NOMO-1 (cell line): Measurements from ENCODE around the gene PAX3.
A peak's percentile ranks its signal among the peaks of the same experiment; 100 is the strongest.

Experiments used
- DNase-seq, 2 experiments: peaks; one replicate each; lab custom pipeline; 2025; ENCODE audit not compliant: unreplicated experiment in 2 of 2; lab: John Stamatoyannopoulos, UW

PAX3 gene

DNA sequence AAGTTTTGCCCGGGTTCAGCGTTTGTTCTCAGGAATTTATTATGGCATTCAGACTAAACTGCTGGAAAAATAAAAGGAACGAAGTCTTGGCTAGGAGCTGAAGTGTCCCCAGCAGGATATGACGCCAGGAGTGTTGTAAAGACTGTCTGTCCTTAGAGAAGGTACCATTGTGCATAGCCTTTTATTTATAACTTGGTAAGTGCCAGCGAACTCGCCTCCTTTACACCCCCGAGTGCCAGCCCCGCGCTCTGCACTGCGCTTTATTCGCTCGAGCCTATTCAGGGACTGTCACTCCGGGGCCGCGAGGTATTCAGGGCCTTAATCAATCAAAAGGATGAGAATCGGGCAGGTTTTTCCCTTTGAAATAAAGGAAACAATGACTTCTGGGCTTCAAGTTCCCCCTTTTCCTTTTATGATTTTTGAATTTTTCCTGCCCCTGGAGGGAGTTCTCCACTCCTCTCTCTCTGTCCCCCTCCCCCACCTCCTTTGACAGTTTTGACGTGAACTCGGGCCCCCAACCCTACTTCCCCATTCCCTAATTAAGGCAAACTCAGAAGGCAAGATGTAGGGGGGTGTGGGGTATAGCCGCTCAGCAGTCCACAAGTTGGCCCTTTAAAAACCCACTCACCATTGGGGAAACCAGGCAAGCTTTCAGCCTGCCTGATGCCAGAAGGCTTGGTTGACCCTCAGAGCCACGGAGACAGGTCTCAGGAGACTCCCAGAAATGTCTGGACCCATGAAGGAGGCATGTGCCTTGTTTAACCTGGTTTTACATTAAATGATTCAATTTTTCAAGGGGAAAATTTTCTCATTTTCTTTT lies 1.3 kb upstream of the PAX3 start:
- DNase-seq = no peak

DNA sequence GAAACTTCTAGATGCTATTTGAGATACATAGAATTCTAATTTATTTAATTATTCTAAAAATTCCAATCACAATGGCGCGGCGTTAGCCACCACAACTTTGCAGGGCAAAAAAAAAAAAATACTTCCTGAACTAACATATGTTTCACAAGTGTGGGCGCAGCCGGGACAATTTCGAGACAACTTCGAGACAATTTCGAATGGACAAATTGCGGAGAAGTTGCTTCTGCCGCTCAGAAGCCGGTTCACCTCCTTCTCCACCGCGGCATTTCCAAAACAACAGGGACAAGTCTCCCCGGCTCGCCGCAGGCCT lies 842 bp downstream of the PAX3 start:
- DNase-seq = no peak

DNA sequence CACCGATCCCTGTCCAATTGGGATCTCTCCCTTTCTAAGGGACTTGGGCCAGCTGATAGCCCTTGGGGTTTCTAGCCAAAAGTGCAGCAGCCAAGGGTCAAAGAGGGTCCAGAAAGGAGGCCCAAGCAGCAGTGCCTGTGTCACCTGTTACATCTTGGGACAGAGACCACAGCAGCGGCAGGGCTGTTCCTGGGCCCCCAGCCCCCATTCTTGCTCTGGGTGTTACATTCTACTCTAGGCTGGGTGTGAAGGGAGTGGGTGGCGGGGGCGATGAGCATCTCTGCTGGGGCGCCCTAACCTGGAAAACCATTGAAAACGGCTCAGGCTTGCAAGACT lies 1.2 kb downstream of the PAX3 start:
- no peak for DNase-seq

DNA sequence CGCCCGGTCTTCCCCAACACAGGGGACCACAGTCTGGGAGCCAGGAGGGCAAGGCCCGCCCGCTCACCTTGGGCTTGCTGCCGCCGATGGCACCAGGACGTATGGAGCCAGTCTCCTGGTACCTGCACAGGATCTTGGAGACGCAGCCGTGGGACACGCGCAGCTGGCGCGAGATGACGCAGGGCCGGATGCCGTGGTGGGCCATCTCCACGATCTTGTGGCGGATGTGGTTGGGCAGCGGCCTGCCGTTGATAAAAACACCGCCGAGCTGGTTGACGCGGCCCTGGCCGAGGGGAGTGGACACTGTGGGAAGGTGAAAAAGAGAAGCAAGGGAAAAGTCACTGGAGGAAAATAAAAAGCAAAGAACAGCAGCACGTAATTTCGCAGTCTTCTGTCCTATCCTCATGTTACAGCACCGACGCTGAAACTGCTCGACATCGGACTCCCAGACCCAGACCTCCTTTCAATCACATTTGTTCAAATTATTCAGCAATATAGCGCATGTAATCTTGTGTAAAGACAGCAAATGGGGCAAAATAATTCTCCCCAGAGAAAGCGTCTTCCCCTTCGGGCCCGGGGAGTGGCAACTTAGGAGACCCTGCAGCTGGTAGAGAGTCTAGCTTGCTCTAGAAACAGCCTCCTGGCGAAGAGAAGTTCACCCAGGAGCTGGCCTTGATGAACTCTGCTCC lies 1.7 kb downstream of the PAX3 start:
- DNase-seq = no peak

DNA sequence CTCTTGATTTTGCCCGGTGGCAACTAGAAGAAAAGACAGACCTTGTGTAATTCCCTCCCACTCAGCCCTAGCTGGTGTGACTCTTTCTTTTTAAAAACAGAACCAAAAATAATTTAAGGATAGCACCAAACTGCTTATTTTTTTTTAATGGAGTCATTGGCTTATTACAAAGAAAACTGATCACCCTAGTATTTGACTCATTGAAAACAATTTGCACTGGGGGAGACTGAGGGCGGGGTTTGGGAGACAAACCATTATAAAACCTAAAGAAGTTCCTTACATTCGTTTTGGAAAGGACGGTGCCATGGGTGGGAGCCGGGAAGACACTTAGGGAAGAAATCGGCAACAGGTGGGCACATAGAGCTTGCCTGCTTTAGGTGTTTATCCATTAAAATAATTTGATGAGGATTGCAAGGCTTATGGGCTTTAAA lies 2.5 kb downstream of the PAX3 start:
- DNase-seq = no peak

DNA sequence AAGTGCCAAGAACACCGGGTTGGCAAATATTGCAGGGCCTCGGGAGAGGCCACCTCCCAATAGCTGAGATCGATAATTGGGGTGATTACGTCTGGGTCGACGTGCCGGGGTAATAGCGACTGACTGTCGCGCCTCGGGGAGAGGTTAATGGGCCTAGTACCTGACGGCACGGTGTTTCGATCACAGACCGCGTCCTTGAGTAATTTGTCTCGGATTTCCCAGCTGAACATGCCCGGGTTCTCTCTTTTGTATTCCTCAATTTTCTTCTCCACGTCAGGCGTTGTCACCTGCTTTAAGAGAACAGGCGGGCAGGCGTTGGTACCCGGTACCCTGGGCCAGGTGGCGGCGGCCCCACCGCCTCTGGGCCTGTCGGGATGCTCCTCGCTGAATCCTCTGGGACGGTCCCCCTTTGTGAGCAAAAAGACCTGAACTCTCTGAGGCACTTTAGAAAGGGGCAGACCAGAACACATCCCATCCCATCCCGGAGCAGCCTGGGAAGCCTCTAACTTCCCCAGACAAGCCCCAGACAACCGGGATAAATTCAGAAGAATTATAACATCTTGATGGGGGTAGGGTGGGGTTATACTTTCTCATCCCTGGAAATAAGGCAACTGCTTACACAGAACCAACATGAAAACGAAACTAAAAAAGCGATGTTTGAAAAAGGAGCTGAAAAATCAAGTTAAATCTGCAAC lies 3.3 kb downstream of the PAX3 start:
- no peak for DNase-seq

DNA sequence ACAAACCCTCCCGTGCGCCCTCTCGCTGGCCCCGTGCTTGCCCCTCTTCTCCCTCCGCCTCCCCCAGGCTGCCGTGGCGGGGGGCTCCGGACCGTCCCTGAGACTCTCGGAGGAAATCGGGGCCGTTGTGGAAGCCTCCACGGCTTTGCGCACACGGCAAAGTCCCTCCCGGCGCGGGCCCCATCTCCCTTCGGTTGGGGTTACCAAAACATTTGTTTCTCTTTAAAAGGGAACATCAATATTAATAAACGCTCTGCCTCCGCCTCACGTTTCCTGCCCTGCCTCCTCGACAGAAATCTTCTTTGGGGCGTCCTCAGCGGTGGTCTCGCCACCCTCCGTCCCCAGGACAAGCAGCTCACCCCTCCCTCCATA lies 3.8 kb downstream of the PAX3 start:
- peak in 1 of 2 experiments; percentile 17 for DNase-seq

DNA sequence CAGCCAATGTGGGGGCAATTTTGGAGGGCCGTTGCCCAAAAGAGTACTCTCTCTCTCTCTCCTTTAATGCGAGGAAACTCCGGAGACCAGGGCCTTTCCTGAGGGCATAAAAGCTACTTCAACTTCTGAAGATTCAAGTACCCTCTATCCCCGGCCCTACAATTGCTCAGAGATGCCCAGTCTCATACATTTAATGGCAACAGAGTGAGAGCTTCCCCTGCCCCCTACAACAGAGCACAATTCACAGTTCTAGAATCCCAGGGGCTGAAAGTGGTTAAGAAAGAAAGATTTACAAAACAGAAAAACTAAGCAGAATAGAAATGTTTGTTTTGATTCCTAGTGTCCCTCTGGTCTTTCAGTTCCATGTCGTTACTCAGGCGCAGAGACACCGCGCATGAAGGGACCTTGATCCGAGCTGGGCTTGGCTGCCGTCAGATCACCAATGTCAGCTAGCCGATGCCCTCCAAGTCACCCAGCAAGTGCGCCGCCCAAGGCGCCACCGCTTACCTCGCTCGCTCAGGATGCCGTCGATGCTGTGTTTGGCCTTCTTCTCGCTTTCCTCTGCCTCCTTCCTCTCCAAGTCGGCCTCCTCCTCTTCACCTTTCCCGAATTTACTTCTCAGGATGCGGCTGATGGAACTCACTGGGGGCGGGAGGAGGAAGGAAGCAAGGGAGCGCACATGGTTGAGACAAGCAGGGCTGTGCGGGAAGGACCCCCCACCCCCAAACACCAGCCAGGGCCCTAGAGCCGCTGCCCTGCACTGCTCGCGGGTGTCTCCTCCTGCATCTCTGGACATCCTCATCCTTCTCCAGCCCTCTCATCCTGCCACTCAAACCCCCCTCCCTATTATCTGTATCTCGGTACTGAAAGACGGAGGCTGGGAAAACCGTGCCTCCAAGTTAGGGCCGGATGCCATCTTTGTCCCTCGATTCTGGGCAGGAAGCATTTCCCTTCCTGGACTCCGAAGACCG lies 4.9 kb downstream of the PAX3 start:
- DNase-seq = no peak

DNA sequence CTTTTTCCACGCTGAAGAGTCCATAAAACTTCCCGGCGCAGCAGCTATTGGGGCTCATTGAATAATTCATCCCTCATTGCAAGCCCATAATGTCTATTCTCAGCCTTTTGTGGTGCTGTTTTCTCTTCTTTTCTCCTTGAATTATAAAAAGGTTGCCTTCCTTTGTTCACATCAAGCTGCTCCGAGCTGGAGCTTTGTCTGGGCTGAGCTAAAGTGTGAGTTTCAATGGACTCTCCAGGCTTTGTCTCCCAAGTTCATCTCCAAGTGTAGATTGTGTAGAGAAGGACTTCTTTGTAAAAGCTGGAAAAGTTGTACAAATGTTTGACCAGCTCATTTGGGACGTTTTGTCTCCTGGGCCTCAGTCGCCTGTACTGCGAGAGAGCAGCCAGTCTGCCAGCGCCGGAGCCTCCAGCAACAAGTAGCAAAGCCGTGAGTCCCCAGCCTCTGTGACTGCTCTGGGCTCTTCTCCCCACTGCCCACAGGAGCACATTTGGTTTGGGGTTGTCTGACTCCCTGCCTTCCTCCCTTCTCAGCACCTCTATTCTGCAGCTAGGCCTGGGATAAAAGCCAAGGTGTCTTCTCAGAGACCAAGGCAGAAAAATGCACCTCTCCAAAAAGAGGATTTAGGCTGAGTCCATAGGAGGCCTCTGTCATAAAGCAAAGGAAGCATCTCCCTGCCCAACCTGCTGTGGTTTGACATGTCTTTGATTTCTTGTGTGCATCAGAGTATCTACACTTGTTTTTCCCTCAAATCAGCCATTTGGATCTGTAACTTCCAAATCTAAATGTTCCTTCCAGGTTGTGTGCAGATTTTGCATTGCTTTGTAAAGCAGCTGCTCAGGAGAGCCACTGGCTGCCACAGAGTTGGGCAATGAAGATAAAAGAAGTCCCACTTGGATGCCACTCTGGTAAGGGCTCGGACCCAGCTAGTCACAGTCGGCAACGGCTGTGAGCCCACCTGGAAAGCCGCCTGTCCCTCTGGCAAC lies 6.4 kb downstream of the PAX3 start:
- DNase-seq = no peak

DNA sequence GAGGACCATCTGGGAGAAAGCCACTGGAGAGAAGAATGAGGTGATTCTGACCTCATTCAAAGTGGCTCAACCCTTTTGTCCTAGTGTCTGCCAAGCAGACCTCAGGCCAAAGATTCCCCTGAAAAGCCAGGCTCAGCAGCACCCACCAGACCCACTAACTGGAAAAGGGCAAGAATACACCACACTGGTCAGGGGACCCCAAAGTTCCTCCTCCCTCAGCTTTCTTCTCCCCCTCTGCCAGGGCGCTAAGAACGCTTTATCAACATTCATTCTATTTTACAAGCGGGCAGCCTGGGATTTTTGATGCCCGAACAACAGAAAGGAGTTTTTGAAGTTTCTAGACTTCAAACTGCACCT lies 7.3 kb downstream of the PAX3 start:
- no peak for DNase-seq

DNA sequence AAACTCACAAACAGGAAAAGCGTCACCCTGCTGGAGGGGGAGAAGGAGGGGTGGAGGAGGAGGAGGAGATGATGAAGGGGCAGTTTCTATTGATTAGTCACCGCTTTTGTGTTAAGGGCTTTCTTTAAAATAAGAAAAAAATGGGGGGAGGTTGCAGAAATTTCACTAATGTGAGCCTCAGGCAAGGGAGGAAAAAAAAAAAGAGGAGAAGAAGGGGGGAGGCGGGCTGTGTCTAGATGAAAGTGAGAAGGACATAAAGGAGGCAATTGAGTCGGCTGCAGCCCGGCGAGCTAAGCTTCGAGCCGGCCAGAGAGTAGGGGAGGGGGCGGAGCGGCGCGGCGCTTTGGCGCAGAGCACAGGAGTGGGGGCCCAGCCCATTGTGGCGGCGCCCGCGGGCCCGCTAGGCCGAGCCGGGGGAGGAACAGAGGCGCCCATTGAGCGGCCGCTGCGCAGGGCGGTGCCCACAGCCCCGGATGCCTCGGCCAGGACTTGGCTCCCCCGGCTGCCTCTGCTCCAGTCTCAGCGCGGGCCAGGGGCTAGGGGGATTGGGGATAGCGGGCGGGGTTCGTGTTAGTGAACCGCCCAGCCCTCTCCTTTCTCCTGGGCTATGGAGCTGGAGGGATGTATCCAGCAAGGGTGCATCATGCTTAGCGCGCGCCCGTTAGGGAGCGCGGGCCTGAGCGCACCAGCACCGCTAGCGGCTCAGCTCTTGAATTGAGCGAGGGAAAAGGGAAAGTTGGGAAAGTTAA lies 7.9 kb downstream of the PAX3 start:
- no peak for DNase-seq

DNA sequence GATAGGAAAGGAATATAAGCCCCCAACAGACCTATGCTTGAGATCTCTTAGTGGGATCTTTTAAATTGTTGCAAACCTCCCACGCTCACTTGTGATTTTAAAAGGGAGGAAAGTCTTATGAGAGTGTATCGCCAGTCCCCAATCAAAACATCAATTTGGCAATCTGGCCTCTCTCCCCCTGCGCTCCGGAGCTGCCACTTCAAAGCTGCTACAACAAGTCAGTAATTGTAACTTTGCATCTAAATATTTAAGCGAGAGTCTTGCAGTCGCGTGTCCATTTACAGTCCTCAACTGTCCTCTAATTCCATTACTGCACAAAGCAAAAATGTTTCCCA lies 8.4 kb downstream of the PAX3 start:
- DNase-seq = no peak

DNA sequence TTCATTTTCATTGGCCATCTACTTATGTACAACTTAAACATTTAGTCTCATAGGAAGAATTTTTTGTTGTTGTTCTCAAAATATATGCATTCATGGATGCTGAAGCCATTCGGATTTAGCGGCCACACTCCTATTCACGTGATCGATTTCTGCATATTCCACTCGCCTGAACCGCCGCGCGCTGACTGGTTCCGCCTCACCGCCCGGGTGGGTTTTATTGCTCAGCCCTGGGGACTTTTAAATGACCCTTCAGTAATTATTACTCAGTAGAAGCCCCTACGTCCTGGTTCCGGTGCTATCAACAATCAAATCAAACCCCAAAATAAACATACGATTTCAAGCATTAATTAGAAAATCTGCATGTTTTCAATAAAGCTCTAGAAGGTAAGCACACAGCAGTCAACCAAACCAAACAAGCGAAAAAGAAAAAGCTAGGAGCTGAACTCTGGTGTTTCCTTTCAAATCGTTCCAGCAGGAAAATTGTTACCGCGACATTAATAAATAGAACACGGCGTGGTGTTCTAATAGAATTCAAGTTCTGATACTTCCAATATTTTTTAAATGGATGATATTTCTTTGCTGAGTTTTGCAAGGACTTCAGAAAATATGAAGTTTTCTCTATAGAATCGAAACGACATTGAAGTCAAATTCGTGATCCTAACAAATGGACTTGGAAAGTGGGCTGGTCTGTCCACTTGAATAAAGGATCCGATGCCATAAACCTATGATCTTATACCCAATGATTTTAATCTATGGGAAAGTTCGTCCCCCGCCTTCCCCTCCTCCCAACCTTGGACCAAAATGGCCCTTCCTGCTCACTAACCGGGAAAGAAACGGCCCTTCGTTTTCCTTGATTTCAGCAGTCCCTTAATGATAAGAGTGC lies 9.3 kb downstream of the PAX3 start:
- DNase-seq = no peak

DNA sequence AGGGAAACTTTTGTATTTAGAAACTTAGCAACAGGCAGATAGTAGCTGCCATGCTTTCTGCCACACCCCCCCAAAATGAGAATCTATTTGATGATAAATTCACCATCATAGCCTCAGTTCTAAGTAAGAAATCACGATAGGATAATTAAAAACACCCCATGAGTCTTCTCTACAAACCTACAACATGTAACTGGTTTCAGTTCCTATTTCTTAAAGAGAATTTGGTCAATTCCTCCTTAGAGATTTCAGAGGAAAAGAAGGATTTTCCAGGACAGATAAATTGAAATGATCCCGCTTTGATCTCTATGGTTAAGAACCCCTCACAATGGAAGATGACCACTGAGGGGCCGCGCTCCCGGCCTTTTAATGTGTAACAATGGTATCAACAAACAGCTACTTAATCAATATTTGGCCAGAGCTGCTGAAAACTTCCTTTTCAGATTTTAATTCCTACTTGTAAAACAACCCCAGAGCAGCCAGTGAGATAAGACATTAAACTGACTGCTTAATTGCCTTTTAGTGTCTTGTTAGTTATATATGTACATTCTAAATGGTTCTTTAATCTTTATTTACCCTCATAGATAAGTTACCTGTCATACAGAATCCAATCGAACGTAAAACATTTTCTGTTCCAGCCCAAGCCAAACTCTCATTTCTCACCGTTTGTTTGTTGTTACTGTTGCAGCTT lies 10.1 kb downstream of the PAX3 start:
- DNase-seq = peak in 1 of 2 experiments; percentile 31

DNA sequence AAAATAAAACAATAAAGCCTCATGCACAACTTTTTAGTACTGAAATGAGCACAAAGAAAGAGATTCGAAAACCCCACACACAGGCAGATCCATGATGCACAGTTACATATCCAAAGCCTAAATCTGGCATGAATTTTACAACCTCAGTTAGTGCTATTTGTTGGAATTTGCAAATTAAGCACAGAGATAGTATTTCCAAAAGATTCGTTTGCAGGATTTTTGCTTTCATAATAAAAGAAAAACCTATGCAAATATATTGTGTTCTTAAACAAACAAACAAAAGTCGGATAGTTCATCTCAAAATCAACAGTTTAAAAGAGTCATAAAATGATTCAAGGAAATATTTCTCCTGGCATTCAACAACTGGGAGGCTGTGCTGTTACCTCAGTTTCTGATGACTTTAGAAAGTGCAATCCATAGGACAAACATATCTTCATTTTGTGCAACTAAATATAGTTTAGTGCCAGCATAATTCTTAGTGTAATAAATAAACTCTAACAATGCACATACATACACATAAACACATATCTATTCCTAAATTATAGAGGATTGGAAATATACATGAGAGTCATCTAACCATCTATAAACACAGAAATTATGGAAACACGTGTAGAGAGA lies 10.8 kb downstream of the PAX3 start:
- no peak for DNase-seq

DNA sequence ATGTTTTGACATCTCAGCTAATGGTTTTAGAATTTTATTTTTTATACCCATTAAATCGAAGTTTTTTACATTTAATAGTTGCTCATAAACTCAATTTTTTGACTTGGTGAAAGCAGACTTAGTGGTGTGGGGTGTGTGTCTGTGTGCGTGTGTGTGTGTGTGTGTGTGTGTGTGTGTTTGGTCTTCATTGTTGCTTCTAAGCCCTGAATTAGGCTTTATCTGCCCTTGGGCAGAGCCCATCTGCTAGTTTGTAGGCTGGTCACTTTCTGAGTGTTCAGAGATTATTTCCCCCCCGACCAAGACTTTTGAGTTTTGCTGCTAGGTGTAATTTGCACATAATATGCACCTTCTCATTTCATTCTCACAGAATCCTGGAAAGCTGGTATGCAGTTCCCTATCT lies 14.3 kb downstream of the PAX3 start:
- no peak for DNase-seq

DNA sequence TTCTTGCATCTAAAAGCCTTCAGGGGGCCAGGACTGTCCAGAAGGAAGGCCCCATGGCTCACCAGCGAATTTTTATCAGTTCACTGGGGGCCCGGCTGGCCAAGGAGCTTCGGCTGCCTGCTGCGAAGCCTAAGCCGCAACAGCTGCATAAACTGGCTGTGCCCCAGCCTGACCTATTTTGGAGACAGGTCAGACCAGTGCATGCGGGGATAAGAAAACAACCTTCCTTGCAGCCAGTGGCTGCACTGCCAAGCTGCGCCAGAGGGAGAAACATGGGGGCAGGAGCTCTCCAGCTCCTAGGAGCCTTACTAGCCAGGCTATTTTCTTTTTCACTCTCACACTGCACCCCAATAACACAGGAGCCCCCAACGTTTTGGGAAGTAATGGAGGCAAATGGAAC lies 15.2 kb downstream of the PAX3 start:
- DNase-seq = no peak
